ENCODE data around the gene GALNT9. TPM values are rescaled to one million over a fixed set of nuclear protein-coding genes. Genes with fewer than 3 reads are reported as not detected.

The GALNT9 gene
- total and polyA plus RNA-seq, 5 experiments from 2014 or later, result not detected

GRCh38 chr12:132147423-132148367, 181.7 kb downstream of the GALNT9 start:
- POLR2A ChIA-PET, result interaction anchor here (0.8 kb wide), 1 partner anchor 73 kb away, joined by 3 read pairs; no protein-coding TSS in a partner anchor
- peaks cover 0 to 7% (median 1%) of the 10 kb centered on the region in 3 donors for H3K36me3 Mint-ChIP-seq
- DNase-seq (peak in 3 of 10 donors; percentile 2 to 62 (median 15)), ATAC-seq (no peak)
- H3K27ac Mint-ChIP-seq, result no peak overlapping the region
- peaks cover 0 to 2% (median 0%) of the 10 kb centered on the region in 5 donors for H3K27me3 Mint-ChIP-seq
- H3K9me3 Mint-ChIP-seq, result peaks cover 0 to 2% (median 0%) of the 10 kb centered on the region in 9 donors
- H3K4me1 Mint-ChIP-seq, result peaks cover 14 to 33% (median 29%) of the 10 kb centered on the region in 4 donors
- peak overlapping the region in 1 of 10 donors; percentile 56 for H3K4me3 Mint-ChIP-seq

GRCh38 chr12:132146772-132147422, 182.5 kb downstream of the GALNT9 start:
- Mint-ChIP-seq H3K4me1 (peaks cover 14 to 37% (median 30%) of the 10 kb centered on the region in 4 donors), H3K27me3 (peaks cover 0 to 2% (median 0%) of the 10 kb centered on the region in 5 donors), H3K36me3 (peaks cover 0 to 7% (median 1%) of the 10 kb centered on the region in 3 donors), H3K9me3 (peaks cover 0 to 2% (median 0%) of the 10 kb centered on the region in 9 donors), H3K27ac (peak overlapping the region in 3 of 10 donors; percentile 48 to 96 (median 81)), H3K4me3 (peak overlapping the region in 7 of 10 donors; percentile 7 to 98 (median 20))
- POLR2A ChIA-PET, result interaction anchor here (1.2 kb wide), 1 partner anchor 39 kb away, joined by 3 read pairs; no protein-coding TSS in a partner anchor
- ATAC-seq (no peak), DNase-seq (peak in 2 of 10 donors; percentile 13 to 57)

Other genes with a start within 250 kb of the GALNT9 start
- 10 to 100 TPM; 55.7 to 57.9 TPM for gene DDX51, start 185.3 kb downstream of the GALNT9 start, total RNA-seq
- gene DDX51, start 185.3 kb downstream of the GALNT9 start, polyA plus RNA-seq, result 10 to 100 TPM in 1 of 3 donors, 1 to 10 TPM in 2; 7.4 to 20.9 (median 7.8) TPM
- gene NOC4L, start 185.1 kb downstream of the GALNT9 start, total RNA-seq, result 10 to 100 TPM; 21.8 to 23.5 TPM
- gene NOC4L, start 185.1 kb downstream of the GALNT9 start, polyA plus RNA-seq, result 10 to 100 TPM; 20.0 to 31.2 (median 23.7) TPM
- gene FBRSL1, start 160.6 kb upstream of the GALNT9 start, total RNA-seq, result 100 to 1,000 TPM in 1 of 2 experiments, 10 to 100 TPM in 1; 97.5 to 101 TPM
- 1 to 10 TPM in 1 of 3 donors, under 1 TPM in 2; 0.38 to 1.0 (median 0.42) TPM for gene FBRSL1, start 160.6 kb upstream of the GALNT9 start, polyA plus RNA-seq

All from naive thymus-derived CD8-positive, alpha-beta T cell (primary cell).